ENCODE results near the gene NME3. TPM values are rescaled to one million over a fixed set of nuclear protein-coding genes. Genes with fewer than 3 reads are reported as not detected.

NME3 gene
- total RNA-seq, 1 donor from 2014 or later = 51.2 TPM

- DNase-seq (ENCODE audit: low read depth) = no peak
Measured at GRCh38 chr16:1770328-1771187, 785 bp downstream of the NME3 start.

- DNase-seq (ENCODE audit: low read depth) = no peak
Measured at GRCh38 chr16:1769402-1770300, 1.7 kb downstream of the NME3 start.

DNA sequence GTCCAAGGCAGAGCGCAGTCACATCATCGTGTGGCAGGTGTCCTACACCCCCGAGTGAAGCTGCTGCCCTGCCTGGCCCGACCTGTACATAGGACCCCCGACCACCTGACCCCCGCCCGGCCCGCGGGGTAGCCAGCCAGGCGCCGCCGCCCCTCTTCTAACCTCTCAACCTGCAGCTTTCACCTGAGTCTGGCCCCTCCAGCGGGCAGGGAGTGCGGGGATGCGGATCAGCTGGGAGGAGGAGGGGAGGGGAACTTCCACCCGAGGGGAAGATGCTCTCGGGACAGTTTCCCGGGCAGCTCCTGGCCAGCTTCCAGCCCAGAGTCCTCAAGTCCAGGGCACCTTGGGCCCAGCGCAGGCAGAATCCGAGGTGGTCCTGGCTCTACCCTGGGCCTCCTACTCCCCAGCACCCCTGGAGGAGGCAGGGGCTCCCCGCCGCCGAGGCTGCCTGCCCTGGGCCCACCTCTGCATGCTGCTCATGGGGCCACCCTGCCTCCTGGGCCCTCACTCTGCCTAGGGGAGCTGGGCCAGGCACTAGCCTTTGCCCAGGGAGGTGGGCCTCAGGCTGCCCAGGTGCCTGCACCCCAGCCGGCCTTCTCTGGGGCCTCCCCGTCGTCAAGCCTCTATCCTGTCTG is 2.5 kb downstream of the NME3 start:
- DNase-seq (ENCODE audit: low read depth) = no peak

- DNase-seq (ENCODE audit: low read depth) = no peak
Measured at GRCh38 chr16:1768061-1768766, 3.1 kb downstream of the NME3 start.

- no peak for DNase-seq (ENCODE audit: low read depth)
Measured at GRCh38 chr16:1767116-1767994, 4.0 kb downstream of the NME3 start.

DNA sequence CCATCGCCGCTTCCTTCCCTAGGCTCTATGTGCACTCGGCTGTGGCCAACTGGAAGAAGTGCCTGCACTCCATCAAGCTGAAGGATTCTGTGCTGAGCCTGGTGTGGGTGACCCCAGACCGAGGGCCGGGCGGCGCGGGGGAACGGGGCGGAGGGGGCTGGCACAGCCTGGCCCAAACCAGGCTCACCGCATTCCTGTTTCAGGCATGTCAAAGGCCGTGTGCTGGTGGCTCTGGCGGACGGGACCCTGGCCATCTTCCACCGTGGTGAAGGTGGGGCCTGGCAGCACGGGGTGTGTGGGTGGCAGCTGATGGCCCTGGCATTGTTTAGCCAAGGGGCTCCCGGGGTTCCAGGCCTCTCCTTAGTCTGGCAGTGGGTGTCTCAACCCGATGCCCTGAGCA is 4.6 kb downstream of the NME3 start:
- DNase-seq (ENCODE audit: low read depth) = no peak

DNA sequence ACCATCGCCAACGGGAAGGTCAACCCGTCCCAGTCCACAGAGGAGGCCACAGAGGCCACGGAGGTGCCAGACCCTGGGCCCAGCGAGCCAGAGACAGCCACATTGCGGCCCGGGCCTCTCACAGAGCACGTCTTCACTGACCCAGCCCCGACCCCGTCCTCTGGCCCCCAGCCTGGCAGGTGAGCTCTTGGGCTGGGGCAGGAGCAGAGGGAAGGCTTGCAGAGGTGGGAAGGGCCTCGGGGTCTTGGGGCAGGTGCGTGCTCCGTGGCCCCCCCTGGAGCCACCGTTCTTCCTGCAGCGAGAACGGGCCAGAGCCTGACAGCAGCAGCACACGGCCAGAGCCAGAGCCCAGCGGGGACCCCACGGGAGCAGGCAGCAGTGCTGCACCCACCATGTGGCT is 5.1 kb downstream of the NME3 start:
- DNase-seq (ENCODE audit: low read depth) = no peak

GRCh38 chr16:1765826-1766225 is 5.5 kb downstream of the NME3 start:
- no peak for DNase-seq (ENCODE audit: low read depth)

- DNase-seq (ENCODE audit: low read depth) = no peak
Measured at GRCh38 chr16:1764971-1765370, 6.4 kb downstream of the NME3 start.

GRCh38 chr16:1763521-1764511 is 7.5 kb downstream of the NME3 start:
- peak; percentile 12 for DNase-seq (ENCODE audit: low read depth)

DNA sequence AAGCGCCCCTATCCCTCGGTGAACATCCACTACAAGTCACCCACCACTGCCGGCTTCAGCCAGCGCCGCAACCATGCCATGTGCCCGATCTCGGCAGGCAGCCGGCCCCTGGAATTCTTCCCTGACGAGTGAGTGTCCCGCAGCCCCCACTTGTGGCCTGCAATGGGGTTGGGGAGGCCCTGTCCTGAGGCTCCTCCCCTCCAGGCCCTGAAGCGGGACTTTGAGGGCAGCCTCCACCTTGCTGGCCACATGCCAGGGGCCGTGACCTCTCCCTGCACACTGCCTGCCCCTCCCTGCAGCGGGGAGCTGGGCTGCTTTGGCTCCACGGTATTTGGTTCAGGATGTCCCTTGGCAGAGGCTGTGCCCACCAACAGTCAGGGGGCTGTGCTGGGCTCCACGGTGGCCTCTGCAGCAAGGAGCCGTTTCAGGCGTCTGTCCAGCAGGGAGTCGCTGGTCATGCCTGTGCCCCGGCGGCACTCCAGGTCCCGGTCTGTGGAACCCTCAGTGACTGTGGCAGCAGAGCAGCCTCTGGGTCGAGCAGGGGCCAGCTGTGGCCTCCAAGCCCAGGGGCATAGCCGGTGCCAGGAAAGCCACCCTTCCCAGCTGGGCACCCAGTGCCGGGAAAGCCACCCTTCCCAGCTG is 8.3 kb downstream of the NME3 start:
- no peak for DNase-seq (ENCODE audit: low read depth)

- DNase-seq (ENCODE audit: low read depth) = no peak
Measured at GRCh38 chr16:1762196-1762878, 9.0 kb downstream of the NME3 start.

GRCh38 chr16:1761751-1762150 is 9.6 kb downstream of the NME3 start:
- no peak for DNase-seq (ENCODE audit: low read depth)

DNA sequence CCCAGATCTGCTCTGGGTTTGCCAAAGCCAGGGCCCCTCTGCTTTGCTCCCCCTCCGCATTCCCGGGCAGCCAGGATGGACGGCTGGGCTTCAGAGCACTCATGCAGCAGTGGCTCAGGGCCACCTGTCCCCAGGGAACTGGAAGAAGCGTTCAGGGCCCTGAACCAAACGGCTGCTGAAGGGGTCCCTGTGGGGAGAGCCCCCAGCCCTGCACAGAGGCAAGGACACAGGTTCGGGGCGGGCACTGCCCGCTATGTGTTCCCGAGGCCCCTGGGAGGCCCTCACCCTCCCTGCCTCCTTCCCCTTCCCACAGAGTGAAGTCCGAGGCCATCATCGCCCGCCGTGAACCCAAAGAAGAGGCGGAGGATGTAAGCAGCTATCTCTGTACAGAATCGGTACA is 10.4 kb downstream of the NME3 start:
- no peak for DNase-seq (ENCODE audit: low read depth)

DNA sequence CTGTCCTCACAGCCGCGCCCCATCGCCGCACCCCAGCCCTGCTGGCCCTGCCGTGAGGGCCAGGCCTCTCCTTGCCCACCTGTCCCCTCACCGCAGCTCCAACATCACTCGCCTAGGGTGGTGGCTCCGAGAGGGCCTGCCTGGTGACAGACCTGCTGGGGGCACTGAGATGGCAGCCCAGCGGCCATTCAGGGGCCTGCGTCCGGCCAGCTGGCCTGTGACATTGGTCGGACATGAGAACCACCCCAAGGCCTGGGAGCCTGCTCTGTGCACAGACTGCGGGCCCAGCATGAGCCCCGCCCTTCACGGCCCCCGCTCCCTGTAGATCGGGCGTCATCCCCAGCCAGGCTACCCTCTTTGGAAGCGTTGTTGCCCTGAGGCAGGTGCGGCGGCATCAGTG is 11.8 kb downstream of the NME3 start:
- no peak for DNase-seq (ENCODE audit: low read depth)

GRCh38 chr16:1758923-1759322 is 12.4 kb downstream of the NME3 start:
- DNase-seq (ENCODE audit: low read depth) = no peak

DNA sequence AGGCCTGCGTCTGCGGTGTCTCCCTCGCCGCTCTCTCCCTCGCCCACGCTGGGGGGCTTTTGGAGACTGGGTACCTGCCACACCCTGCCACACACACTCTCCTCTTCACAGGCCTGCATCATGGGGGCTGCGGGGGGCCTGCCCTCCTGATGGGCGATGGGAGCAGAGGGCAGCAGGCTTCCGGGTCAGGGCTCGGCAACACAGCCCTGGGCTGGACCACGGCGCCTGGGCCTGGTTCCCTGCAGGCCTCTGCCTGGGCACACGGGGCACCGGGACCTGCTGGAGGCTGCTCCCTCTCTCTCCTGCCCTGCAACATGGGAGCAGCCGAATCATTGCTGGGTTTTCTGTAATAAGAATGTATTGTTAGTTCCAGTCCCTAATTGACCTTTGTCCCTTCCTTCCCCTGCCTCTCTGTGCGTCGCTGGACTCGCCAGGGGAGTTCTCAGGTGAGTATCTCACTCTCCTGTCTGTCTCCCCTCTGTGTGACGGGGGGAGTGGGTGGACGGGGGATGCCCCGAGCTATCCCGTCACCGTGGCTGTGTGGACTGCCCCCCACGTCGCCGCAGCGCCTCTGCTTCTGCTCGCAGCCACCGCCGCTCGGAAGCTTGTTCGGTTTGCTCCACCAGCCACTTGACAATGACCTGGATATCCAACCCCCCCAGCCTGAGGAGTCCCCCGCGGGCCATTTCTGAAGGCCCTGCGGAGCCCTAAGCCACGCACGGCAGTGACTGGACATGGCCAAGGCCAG is 13.5 kb downstream of the NME3 start:
- no peak for DNase-seq (ENCODE audit: low read depth)
